ENCODE data around the gene ST7. TPM values are rescaled to one million over a fixed set of nuclear protein-coding genes. Genes with fewer than 3 reads are reported as not detected.

The ST7 gene
- total RNA-seq, 2 experiments from 2014 or later, result 9.6 to 10.7 TPM

DNA sequence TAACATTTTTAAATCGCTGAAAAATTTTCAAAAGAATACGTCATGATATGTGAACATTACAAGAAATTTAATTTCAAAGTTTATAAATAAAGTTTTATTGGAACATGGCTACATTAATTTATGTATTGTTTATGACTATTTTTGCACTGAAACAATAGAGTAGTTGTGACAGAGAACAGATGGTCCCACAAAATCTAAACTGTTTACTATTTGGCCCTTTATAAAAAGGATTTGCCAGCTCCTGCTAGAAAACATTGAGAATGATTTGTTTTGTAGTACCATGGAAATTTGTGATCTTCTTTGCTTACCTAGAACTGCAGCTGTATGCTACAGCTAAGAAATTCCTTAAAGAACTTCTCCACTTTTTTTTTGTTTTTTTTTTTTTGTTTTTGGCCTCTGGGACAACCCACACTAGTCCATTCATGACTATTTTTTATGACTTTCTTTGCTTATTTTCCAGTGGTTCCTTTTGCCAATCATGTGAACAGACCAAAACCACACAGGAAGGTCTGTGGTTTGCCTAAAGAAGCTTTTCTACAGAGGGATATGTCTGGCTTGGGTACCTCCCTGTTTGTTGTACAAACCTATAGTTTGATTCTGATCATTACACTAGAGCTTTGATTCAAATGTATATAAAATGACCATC, 55.7 kb downstream of the ST7 start:
- Histone ChIP-seq H2AFZ (ENCODE audit: low read length) (no peak overlapping the region), H3K27ac (ENCODE audit: low read depth, low read length, poor library complexity, severe bottlenecking) (no peak overlapping the region), H3K9me2 (ENCODE audit: insufficient read depth, low read length) (no peaks in the 10 kb centered on the region), H3K36me3 (ENCODE audit: insufficient read depth, low read length) (no peaks in the 10 kb centered on the region), H3K4me2 (ENCODE audit: low read length) (no peak overlapping the region), H4K20me1 (ENCODE audit: insufficient read depth, low read length) (peaks cover 12% of the 10 kb centered on the region; the same call in 1 of the 2 replicates), H3K79me2 (ENCODE audit: insufficient read depth, low read depth, low read length) (no peaks in the 10 kb centered on the region), H3K4me1 (ENCODE audit: insufficient read depth, low read length, poor library complexity, severe bottlenecking) (no peaks in the 10 kb centered on the region), H3K9me3 (ENCODE audit: low read length) (no peaks in the 10 kb centered on the region), H3K4me3 (ENCODE audit: low read depth, low read length, poor library complexity, severe bottlenecking) (no peak overlapping the region)
- POLR2A ChIA-PET, result interaction anchor here (0.6 to 1.0 kb wide), 8 partner anchors 10 to 1255 kb away, joined by 3 to 5 read pairs (median 3); no protein-coding TSS in a partner anchor
- CTCF ChIA-PET (ENCODE audit: unreplicated experiment), result interaction anchor here (0.5 kb wide), 1 partner anchor 417 kb away, joined by 3 read pairs; no protein-coding TSS in a partner anchor
- TF ChIP-seq, protein P1, sequence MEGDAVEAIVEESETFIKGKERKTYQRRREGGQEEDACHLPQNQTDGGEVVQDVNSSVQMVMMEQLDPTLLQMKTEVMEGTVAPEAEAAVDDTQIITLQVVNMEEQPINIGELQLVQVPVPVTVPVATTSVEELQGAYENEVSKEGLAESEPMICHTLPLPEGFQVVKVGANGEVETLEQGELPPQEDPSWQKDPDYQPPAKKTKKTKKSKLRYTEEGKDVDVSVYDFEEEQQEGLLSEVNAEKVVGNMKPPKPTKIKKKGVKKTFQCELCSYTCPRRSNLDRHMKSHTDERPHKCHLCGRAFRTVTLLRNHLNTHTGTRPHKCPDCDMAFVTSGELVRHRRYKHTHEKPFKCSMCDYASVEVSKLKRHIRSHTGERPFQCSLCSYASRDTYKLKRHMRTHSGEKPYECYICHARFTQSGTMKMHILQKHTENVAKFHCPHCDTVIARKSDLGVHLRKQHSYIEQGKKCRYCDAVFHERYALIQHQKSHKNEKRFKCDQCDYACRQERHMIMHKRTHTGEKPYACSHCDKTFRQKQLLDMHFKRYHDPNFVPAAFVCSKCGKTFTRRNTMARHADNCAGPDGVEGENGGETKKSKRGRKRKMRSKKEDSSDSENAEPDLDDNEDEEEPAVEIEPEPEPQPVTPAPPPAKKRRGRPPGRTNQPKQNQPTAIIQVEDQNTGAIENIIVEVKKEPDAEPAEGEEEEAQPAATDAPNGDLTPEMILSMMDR (conservative IDR thresholded peaks at IDR 0.05; ENCODE audit: low read length), result no peak
- TF ChIP-seq EZH2phosphoT487 (IDR thresholded peaks at IDR 0.05; ENCODE audit: borderline replicate concordance, low read depth, low read length), result no peak
- no peak for DNase-seq (ENCODE audit: low spot score)
- intact Hi-C loops (cut with micrococcal nuclease; ENCODE audit: unreplicated experiment), result no loop called here
- no TSS peak for BruUV-seq (replicated peaks)

DNA sequence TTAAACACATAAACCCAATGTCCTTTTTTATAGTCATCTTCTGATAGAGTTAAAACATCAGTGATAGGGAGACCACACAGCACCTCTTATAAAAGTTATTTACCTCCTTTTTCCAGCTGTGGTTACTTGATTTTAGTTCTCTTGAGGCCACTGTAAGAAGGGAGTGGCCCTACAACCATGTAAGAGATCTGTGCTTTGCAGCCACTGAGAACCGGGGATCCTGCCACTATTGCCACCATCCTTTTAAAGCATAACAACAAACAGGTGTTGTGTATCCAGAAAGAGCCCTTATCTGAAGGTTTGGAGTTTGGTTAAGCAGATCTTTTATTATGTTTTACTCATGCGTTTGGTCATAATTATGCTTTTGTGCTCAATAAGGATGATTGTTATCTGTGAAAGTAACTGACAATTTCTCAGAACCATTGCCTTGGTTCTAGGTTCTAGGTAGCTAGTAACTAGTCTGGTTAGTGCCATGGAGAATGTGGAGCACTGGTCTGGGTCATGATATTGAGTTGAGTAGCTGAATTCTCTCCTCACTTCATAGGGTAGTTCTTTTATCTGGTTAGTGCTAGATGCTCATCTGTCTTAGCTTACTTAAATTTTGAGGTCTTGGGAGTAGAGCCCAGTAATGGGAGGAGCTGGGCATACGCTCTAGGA, 56.5 kb downstream of the ST7 start:
- intact Hi-C loops (cut with micrococcal nuclease; ENCODE audit: unreplicated experiment), result no loop called here
- Histone ChIP-seq H3K27ac (ENCODE audit: low read depth, low read length, poor library complexity, severe bottlenecking) (no peak overlapping the region), H3K9me2 (ENCODE audit: insufficient read depth, low read length) (no peaks in the 10 kb centered on the region), H2AFZ (ENCODE audit: low read length) (no peak overlapping the region), H3K4me2 (ENCODE audit: low read length) (no peak overlapping the region), H3K79me2 (ENCODE audit: insufficient read depth, low read depth, low read length) (no peaks in the 10 kb centered on the region), H3K36me3 (ENCODE audit: insufficient read depth, low read length) (no peaks in the 10 kb centered on the region), H3K9me3 (ENCODE audit: low read length) (no peaks in the 10 kb centered on the region), H3K4me3 (ENCODE audit: low read depth, low read length, poor library complexity, severe bottlenecking) (no peak overlapping the region), H3K4me1 (ENCODE audit: insufficient read depth, low read length, poor library complexity, severe bottlenecking) (no peaks in the 10 kb centered on the region), H4K20me1 (ENCODE audit: insufficient read depth, low read length) (peaks cover 12% of the 10 kb centered on the region; the same call in 1 of the 2 replicates)
- POLR2A ChIA-PET, result interaction anchor here (0.6 to 0.9 kb wide), 2 partner anchors 23 to 50 kb away, joined by 3 read pairs; no protein-coding TSS in a partner anchor
- TF ChIP-seq, protein P1 (conservative IDR thresholded peaks at IDR 0.05; ENCODE audit: low read length), result no peak
- no peak for TF ChIP-seq EZH2phosphoT487 (IDR thresholded peaks at IDR 0.05; ENCODE audit: borderline replicate concordance, low read depth, low read length)
- BruUV-seq (replicated peaks), result no TSS peak
- DNase-seq (ENCODE audit: low spot score), result no peak
- CTCF ChIA-PET (ENCODE audit: unreplicated experiment), result no interaction called here

All from OCI-LY7 (cell line).